Measurements from ENCODE around the gene TOB1.

Gene TOB1

GRCh38 chr17:50828508-50829170, 37.5 kb downstream of the TOB1 start:
- Histone ChIP-seq H3K27me3 (ENCODE audit: control insufficient read depth in 1 of 2, insufficient read depth in 2 of 2, low read length in 2 of 2) (no peaks in the 10 kb centered on the region), H3K4me3 (ENCODE audit: low read length in 2 of 2) (no peak overlapping the region), H3K36me3 (ENCODE audit: control insufficient read depth in 2 of 2, insufficient read depth in 2 of 2, low read length in 2 of 2) (no peaks in the 10 kb centered on the region), H3K27ac (ENCODE audit: low read length) (no peak overlapping the region), H3K4me1 (ENCODE audit: control insufficient read depth, insufficient read depth, low read length) (peaks cover 2% of the 10 kb centered on the region), H3K9me3 (ENCODE audit: control insufficient read depth in 2 of 2, low read length in 2 of 2) (no peaks in the 10 kb centered on the region), H3K9ac (ENCODE audit: low read length in 2 of 2) (no peak overlapping the region)

DNA sequence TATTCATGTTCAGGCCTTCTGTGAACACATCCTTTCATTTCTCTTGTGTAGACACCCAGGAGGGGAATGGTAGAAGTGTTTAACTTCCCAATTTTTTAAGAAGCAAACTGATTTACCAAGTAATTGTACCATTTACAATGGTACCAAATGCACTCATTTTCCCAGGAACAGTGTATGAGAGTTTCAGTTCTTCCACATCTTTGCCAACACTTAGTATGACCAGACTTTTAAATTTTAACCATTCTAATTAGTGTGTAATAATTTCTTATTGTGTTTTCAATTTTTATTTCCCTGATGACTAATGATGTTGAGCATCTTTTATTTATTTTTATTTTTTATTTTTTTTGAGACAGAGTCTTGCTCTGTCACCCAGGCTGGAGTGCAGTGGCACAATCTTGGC, 41.0 kb downstream of the TOB1 start:
- Histone ChIP-seq H3K9ac (ENCODE audit: low read length in 2 of 2) (no peak overlapping the region), H3K4me3 (ENCODE audit: low read length in 2 of 2) (no peak overlapping the region), H3K4me1 (ENCODE audit: control insufficient read depth, insufficient read depth, low read length) (no peaks in the 10 kb centered on the region), H3K36me3 (ENCODE audit: control insufficient read depth in 2 of 2, insufficient read depth in 2 of 2, low read length in 2 of 2) (no peaks in the 10 kb centered on the region), H3K27me3 (ENCODE audit: control insufficient read depth in 1 of 2, insufficient read depth in 2 of 2, low read length in 2 of 2) (no peaks in the 10 kb centered on the region), H3K9me3 (ENCODE audit: control insufficient read depth in 2 of 2, low read length in 2 of 2) (no peaks in the 10 kb centered on the region), H3K27ac (ENCODE audit: low read length) (no peak overlapping the region)

DNA sequence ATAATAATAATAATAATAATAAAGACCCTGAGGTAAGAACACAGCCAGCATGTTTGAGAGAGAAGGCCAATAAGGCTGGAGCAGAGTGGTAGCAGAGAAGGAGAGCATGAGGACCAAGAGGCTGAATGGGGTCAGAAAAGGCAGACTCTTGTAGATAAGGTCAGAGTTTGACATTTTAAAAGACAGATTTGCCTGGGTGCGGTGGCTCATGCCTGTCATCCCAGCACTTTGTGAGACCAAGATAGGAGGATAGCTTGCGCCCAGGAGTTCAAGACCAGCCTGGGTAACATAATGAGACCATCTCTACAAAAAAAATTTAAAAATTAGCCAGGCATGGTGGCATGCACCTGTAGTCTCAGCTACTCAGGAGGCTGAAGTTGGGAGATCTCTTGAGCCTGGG, 41.7 kb downstream of the TOB1 start:
- no peaks in the 10 kb centered on the region for H3K36me3 ChIP-seq (ENCODE audit: control insufficient read depth in 2 of 2, insufficient read depth in 2 of 2, low read length in 2 of 2)
- H3K9me3 ChIP-seq (ENCODE audit: control insufficient read depth in 2 of 2, low read length in 2 of 2): no peaks in the 10 kb centered on the region
- H3K27me3 ChIP-seq (ENCODE audit: control insufficient read depth in 1 of 2, insufficient read depth in 2 of 2, low read length in 2 of 2): no peaks in the 10 kb centered on the region

GRCh38 chr17:50822550-50822949, 43.6 kb downstream of the TOB1 start:
- Histone ChIP-seq H3K4me3 (ENCODE audit: low read length in 2 of 2) (no peak overlapping the region), H3K27me3 (ENCODE audit: control insufficient read depth in 1 of 2, insufficient read depth in 2 of 2, low read length in 2 of 2) (no peaks in the 10 kb centered on the region), H3K9ac (ENCODE audit: low read length in 2 of 2) (no peak overlapping the region), H3K4me1 (ENCODE audit: control insufficient read depth, insufficient read depth, low read length) (no peaks in the 10 kb centered on the region), H3K9me3 (ENCODE audit: control insufficient read depth in 2 of 2, low read length in 2 of 2) (no peaks in the 10 kb centered on the region), H3K36me3 (ENCODE audit: control insufficient read depth in 2 of 2, insufficient read depth in 2 of 2, low read length in 2 of 2) (no peaks in the 10 kb centered on the region), H3K27ac (ENCODE audit: low read length) (no peak overlapping the region)

More for the DNA sequence above, 41.7 kb downstream of the TOB1 start:
- no peak overlapping the region for H3K4me3 ChIP-seq (ENCODE audit: low read length in 2 of 2)
- no peak overlapping the region for H3K27ac ChIP-seq (ENCODE audit: low read length)
- H3K4me1 ChIP-seq (ENCODE audit: control insufficient read depth, insufficient read depth, low read length): no peaks in the 10 kb centered on the region
- H3K9ac ChIP-seq (ENCODE audit: low read length in 2 of 2): no peak overlapping the region

- Histone ChIP-seq H3K4me3 (ENCODE audit: low read length in 2 of 2) (no peak overlapping the region), H3K27ac (ENCODE audit: low read length) (no peak overlapping the region), H3K9me3 (ENCODE audit: control insufficient read depth in 2 of 2, low read length in 2 of 2) (no peaks in the 10 kb centered on the region), H3K4me1 (ENCODE audit: control insufficient read depth, insufficient read depth, low read length) (no peaks in the 10 kb centered on the region), H3K9ac (ENCODE audit: low read length in 2 of 2) (no peak overlapping the region), H3K27me3 (ENCODE audit: control insufficient read depth in 1 of 2, insufficient read depth in 2 of 2, low read length in 2 of 2) (peaks cover 2 to 5% of the 10 kb centered on the region in 2 donors), H3K36me3 (ENCODE audit: control insufficient read depth in 2 of 2, insufficient read depth in 2 of 2, low read length in 2 of 2) (no peaks in the 10 kb centered on the region)
These were observed 45.5 kb downstream of the TOB1 start for GRCh38 chr17:50820651-50821050.

GRCh38 chr17:50818921-50819657, 47.1 kb downstream of the TOB1 start:
- Histone ChIP-seq H3K4me3 (ENCODE audit: low read length in 2 of 2) (no peak overlapping the region), H3K4me1 (ENCODE audit: control insufficient read depth, insufficient read depth, low read length) (no peaks in the 10 kb centered on the region), H3K27me3 (ENCODE audit: control insufficient read depth in 1 of 2, insufficient read depth in 2 of 2, low read length in 2 of 2) (peaks cover 2 to 5% of the 10 kb centered on the region in 2 donors), H3K36me3 (ENCODE audit: control insufficient read depth in 2 of 2, insufficient read depth in 2 of 2, low read length in 2 of 2) (no peaks in the 10 kb centered on the region), H3K9ac (ENCODE audit: low read length in 2 of 2) (no peak overlapping the region), H3K9me3 (ENCODE audit: control insufficient read depth in 2 of 2, low read length in 2 of 2) (no peaks in the 10 kb centered on the region), H3K27ac (ENCODE audit: low read length) (no peak overlapping the region)

DNA sequence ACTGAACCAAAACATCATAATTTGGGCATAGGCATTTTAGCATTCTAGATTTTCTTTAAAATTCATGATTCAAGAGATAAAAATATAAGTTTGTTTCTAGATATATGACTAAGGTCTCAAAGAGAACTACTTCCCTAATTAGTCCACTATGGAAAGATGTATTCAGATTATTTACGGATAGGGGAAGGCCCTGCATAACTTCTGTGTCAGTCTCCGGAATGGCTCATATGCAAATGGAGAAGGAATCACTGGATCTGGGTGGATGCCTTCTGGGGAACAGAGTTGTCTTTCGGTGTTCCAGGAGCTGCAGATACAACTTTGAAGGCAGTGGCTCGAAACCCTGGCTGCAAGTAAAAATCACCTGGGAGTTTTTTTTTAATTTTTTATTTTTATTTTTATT, 47.9 kb downstream of the TOB1 start:
- H3K27ac ChIP-seq (ENCODE audit: low read length): no peak overlapping the region
- H3K9me3 ChIP-seq (ENCODE audit: control insufficient read depth in 2 of 2, low read length in 2 of 2): no peaks in the 10 kb centered on the region
- H3K4me1 ChIP-seq (ENCODE audit: control insufficient read depth, insufficient read depth, low read length): no peaks in the 10 kb centered on the region
- peaks cover 2 to 5% of the 10 kb centered on the region in 2 donors for H3K27me3 ChIP-seq (ENCODE audit: control insufficient read depth in 1 of 2, insufficient read depth in 2 of 2, low read length in 2 of 2)
- H3K4me3 ChIP-seq (ENCODE audit: low read length in 2 of 2): no peak overlapping the region
- no peak overlapping the region for H3K9ac ChIP-seq (ENCODE audit: low read length in 2 of 2)
- H3K36me3 ChIP-seq (ENCODE audit: control insufficient read depth in 2 of 2, insufficient read depth in 2 of 2, low read length in 2 of 2): no peaks in the 10 kb centered on the region

- Histone ChIP-seq H3K4me1 (ENCODE audit: control insufficient read depth, insufficient read depth, low read length) (no peaks in the 10 kb centered on the region), H3K36me3 (ENCODE audit: control insufficient read depth in 2 of 2, insufficient read depth in 2 of 2, low read length in 2 of 2) (no peaks in the 10 kb centered on the region), H3K9me3 (ENCODE audit: control insufficient read depth in 2 of 2, low read length in 2 of 2) (no peaks in the 10 kb centered on the region), H3K9ac (ENCODE audit: low read length in 2 of 2) (no peak overlapping the region), H3K27me3 (ENCODE audit: control insufficient read depth in 1 of 2, insufficient read depth in 2 of 2, low read length in 2 of 2) (peaks cover 2 to 5% of the 10 kb centered on the region in 2 donors), H3K4me3 (ENCODE audit: low read length in 2 of 2) (no peak overlapping the region), H3K27ac (ENCODE audit: low read length) (no peak overlapping the region)
These were observed 48.3 kb downstream of the TOB1 start for GRCh38 chr17:50817838-50818237.

DNA sequence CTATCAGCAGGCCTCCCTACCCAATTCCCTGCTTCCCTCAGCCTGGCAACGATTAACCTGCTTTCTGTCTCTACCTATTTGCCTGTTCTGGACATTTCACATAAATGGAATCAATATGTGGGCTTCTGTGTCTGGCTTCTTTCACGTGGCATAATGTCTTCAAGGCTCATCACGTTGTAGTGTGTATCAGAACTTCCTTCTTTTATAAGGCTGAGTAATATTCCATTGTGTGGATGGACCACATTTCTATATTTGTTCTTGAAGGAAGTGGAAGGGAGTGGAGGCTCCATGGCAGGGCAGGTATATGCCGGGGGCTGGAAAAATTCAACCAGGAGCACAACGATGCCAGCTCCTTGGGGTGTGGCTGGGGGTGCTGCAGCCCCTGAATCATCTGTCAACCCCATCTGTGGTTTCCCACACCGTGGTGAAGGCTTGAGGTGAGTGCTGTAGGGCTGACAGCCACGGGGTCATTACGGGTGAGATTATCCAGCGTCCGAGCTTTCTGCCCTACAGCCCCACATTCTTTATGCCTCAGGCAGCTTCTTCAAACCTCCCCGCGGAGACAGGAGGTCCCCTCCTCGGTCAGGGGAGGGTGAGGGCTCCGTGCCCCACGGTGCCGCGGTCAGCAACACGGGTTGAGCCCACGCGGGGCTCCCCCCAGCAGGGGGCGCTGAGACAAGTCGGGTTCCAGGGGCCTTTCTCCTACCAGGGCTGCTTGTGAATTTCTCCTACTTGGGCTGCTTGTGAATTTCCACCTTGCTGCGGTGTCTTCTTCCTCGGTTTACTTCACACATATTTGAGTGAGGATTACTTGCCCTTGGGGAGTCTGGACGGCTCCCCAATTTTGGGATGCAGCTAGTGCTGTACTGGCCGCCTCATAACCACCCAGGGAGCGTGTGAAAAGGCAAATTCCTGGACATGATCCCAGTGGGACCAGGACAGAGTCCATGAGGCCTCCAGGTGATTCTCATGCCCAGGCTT, 49.1 kb downstream of the TOB1 start:
- Histone ChIP-seq H3K27me3 (ENCODE audit: control insufficient read depth in 1 of 2, insufficient read depth in 2 of 2, low read length in 2 of 2) (peaks cover 2 to 5% of the 10 kb centered on the region in 2 donors), H3K4me1 (ENCODE audit: control insufficient read depth, insufficient read depth, low read length) (no peaks in the 10 kb centered on the region), H3K9ac (ENCODE audit: low read length in 2 of 2) (no peak overlapping the region), H3K27ac (ENCODE audit: low read length) (no peak overlapping the region), H3K9me3 (ENCODE audit: control insufficient read depth in 2 of 2, low read length in 2 of 2) (no peaks in the 10 kb centered on the region), H3K36me3 (ENCODE audit: control insufficient read depth in 2 of 2, insufficient read depth in 2 of 2, low read length in 2 of 2) (no peaks in the 10 kb centered on the region), H3K4me3 (ENCODE audit: low read length in 2 of 2) (no peak overlapping the region)

GRCh38 chr17:50816271-50816670, 49.9 kb downstream of the TOB1 start:
- Histone ChIP-seq H3K27me3 (ENCODE audit: control insufficient read depth in 1 of 2, insufficient read depth in 2 of 2, low read length in 2 of 2) (peaks cover 2 to 5% of the 10 kb centered on the region in 2 donors), H3K9ac (ENCODE audit: low read length in 2 of 2) (no peak overlapping the region), H3K4me1 (ENCODE audit: control insufficient read depth, insufficient read depth, low read length) (no peaks in the 10 kb centered on the region), H3K4me3 (ENCODE audit: low read length in 2 of 2) (no peak overlapping the region), H3K36me3 (ENCODE audit: control insufficient read depth in 2 of 2, insufficient read depth in 2 of 2, low read length in 2 of 2) (no peaks in the 10 kb centered on the region), H3K9me3 (ENCODE audit: control insufficient read depth in 2 of 2, low read length in 2 of 2) (no peaks in the 10 kb centered on the region), H3K27ac (ENCODE audit: low read length) (no peak overlapping the region)
